Liver (tissue), 9 donors: ENCODE results near the gene KRT6B. TPM values are rescaled to one million over a fixed set of nuclear protein-coding genes. Genes with fewer than 3 reads are reported as not detected.
A peak's percentile ranks its signal among the peaks of the same experiment; 100 is the strongest.

Experiments
- DNase-seq: peaks from one replicate; pipeline ENCODE4 v3.0.0-alpha.2; 2017; ENCODE audit warnings: low spot score
- H3K27ac ChIP-seq, 2 donors: one replicate each; pipeline ENCODE4 v1.7.0; 2013; ENCODE audit warnings: inconsistent platforms in 2 of 2, low read length in 2 of 2, control low read depth in 1 of 2, low read depth in 1 of 2, mild to moderate bottlenecking in 1 of 2
- H3K27me3 ChIP-seq, 4 donors: one replicate each; pipeline versions ENCODE4 v1.6.1 to v1.7.0; 2013; ENCODE audit warnings: low read length in 3 of 4, inconsistent platforms in 1 of 4, mild to moderate bottlenecking in 1 of 4, moderate library complexity in 1 of 4; ENCODE audit not compliant: control insufficient read depth in 4 of 4, insufficient read depth in 4 of 4
- H3K36me3 ChIP-seq, 4 donors: one replicate each; pipeline versions ENCODE4 v1.6.1 to v1.7.0; 2013; ENCODE audit warnings: low read length in 3 of 4, mild to moderate bottlenecking in 3 of 4, low read depth in 1 of 4, moderate library complexity in 1 of 4; ENCODE audit not compliant: control insufficient read depth in 4 of 4, insufficient read depth in 3 of 4
- H3K4me1 ChIP-seq, 4 donors: one replicate each; pipeline versions ENCODE4 v1.6.1 to v1.7.0; 2013; ENCODE audit warnings: low read length in 3 of 4, mild to moderate bottlenecking in 3 of 4, moderate library complexity in 1 of 4; ENCODE audit not compliant: control insufficient read depth in 4 of 4, insufficient read depth in 4 of 4
- H3K4me3 ChIP-seq, 3 donors: one replicate each; pipeline versions ENCODE4 v1.6.1 to v1.7.0; 2013; ENCODE audit warnings: low read length in 3 of 3, control low read depth in 1 of 3, low read depth in 1 of 3, mild to moderate bottlenecking in 1 of 3
- H3K9ac ChIP-seq, 2 donors: one replicate each; pipeline ENCODE4 v1.7.0; 2013; ENCODE audit warnings: low read length in 2 of 2, mild to moderate bottlenecking in 2 of 2, moderate library complexity in 2 of 2, control low read depth in 1 of 2, low read depth in 1 of 2
- H3K9me3 ChIP-seq, 4 donors: one replicate each; pipeline versions ENCODE4 v1.6.1 to v1.7.0; 2013; ENCODE audit warnings: low read length in 3 of 4; ENCODE audit not compliant: control insufficient read depth in 4 of 4
- EGR1 ChIP-seq, 2 donors: IDR thresholded peaks; 2 replicates each; pipeline ENCODE4 v1.6.1; 2016 to 2018; ENCODE audit warnings: antibody characterized with exemption in 2 of 2, low read depth in 2 of 2
- FOXA1 ChIP-seq: IDR thresholded peaks from 2 replicates; pipeline ENCODE4 v1.6.1; 2016; ENCODE audit warnings: antibody characterized with exemption
- FOXA2 ChIP-seq: IDR thresholded peaks from 2 replicates; pipeline ENCODE4 v1.6.1; 2016; ENCODE audit warnings: antibody characterized with exemption
- GABPA ChIP-seq, 2 donors: IDR thresholded peaks in 1 of 2; conservative IDR thresholded peaks in 1 of 2; 2 replicates each; pipeline ENCODE4 v1.6.1; 2016; ENCODE audit warnings: antibody characterized with exemption in 2 of 2, mild to moderate bottlenecking in 1 of 2, moderate library complexity in 1 of 2
- HNF4A ChIP-seq, 2 donors: conservative IDR thresholded peaks; 2 replicates each; pipeline ENCODE4 v1.6.1; 2016; ENCODE audit warnings: antibody characterized with exemption in 2 of 2, mild to moderate bottlenecking in 2 of 2
- JUND ChIP-seq, 2 donors: IDR thresholded peaks; 2 replicates each; pipeline ENCODE4 v1.6.1; 2016; ENCODE audit warnings: antibody characterized with exemption in 2 of 2
- NR2F2 ChIP-seq: IDR thresholded peaks from 2 replicates; pipeline ENCODE4 v1.6.1; 2016; ENCODE audit warnings: antibody characterized with exemption
- RAD21 ChIP-seq, 2 donors: IDR thresholded peaks; 2 replicates each; pipeline ENCODE4 v1.6.1; 2016; ENCODE audit warnings: antibody characterized with exemption in 2 of 2, mild to moderate bottlenecking in 2 of 2
- RXRA ChIP-seq, 2 donors: IDR thresholded peaks; 2 replicates each; pipeline ENCODE4 v1.6.1; 2017 to 2018; ENCODE audit warnings: antibody characterized with exemption in 2 of 2, mild to moderate bottlenecking in 1 of 2
- SP1 ChIP-seq: IDR thresholded peaks from 2 replicates; pipeline ENCODE4 v1.6.1; 2018; ENCODE audit warnings: antibody characterized with exemption, mild to moderate bottlenecking
- TAF1 ChIP-seq: conservative IDR thresholded peaks from 2 replicates; pipeline ENCODE4 v1.6.1; 2016; ENCODE audit warnings: antibody characterized with exemption, mild to moderate bottlenecking
- WGBS: extraction: QIAGEN DNeasy Blood & Tissue Kit; methylation state at CpG from one replicate; pipeline ENCODE4 v1.1.7; 2013; 5-methylcytosine and 5-hydroxymethylcytosine counted together
- polyA plus RNA-seq, 2 donors: library from polyadenylated mRNA; stranded (reverse) in 1 of 2; unstranded in 1 of 2; fragments of 200-250 nt in 1 of 2; fragments of >200 nt in 1 of 2; fragmentation: Nextera tagmentation in 1 of 2; extraction: Ambion mirVana in 1 of 2; gene quantifications; one replicate each; pipeline versions ENCODE4 v1.2.1 to v1.2.3, GENCODE V29; 2013 to 2015
- total RNA-seq, 2 donors: library from RNA; depleted of rRNA; stranded (reverse); fragments of >200 nt; gene quantifications; one replicate each; pipeline ENCODE4 v1.2.3, GENCODE V29; 2014
- TF ChIP-seq, protein P1 (sequence below): fragments of 150-350 bp; IDR thresholded peaks from 2 replicates; pipeline ENCODE4 v1.5.1; 2017; ENCODE audit warnings: improper control_type of control experiment, low read depth, low read length; ENCODE audit not compliant: missing input control
- TF ChIP-seq, protein P2 (sequence below): IDR thresholded peaks from 2 replicates; pipeline ENCODE4 v1.6.1; 2016; ENCODE audit warnings: antibody characterized with exemption
- TF ChIP-seq, protein P3 (sequence below): IDR thresholded peaks from 2 replicates; pipeline ENCODE4 v1.6.1; 2016; ENCODE audit warnings: antibody characterized with exemption
- donor health status: healthy.
- donor health status: healthy.
- donor health status: healthy.
- donor health status: healthy.
- donor health status: healthy.

The KRT6B gene
- total and polyA plus RNA-seq, 4 donors, result 0.23 TPM; not detected in 3

DNA sequence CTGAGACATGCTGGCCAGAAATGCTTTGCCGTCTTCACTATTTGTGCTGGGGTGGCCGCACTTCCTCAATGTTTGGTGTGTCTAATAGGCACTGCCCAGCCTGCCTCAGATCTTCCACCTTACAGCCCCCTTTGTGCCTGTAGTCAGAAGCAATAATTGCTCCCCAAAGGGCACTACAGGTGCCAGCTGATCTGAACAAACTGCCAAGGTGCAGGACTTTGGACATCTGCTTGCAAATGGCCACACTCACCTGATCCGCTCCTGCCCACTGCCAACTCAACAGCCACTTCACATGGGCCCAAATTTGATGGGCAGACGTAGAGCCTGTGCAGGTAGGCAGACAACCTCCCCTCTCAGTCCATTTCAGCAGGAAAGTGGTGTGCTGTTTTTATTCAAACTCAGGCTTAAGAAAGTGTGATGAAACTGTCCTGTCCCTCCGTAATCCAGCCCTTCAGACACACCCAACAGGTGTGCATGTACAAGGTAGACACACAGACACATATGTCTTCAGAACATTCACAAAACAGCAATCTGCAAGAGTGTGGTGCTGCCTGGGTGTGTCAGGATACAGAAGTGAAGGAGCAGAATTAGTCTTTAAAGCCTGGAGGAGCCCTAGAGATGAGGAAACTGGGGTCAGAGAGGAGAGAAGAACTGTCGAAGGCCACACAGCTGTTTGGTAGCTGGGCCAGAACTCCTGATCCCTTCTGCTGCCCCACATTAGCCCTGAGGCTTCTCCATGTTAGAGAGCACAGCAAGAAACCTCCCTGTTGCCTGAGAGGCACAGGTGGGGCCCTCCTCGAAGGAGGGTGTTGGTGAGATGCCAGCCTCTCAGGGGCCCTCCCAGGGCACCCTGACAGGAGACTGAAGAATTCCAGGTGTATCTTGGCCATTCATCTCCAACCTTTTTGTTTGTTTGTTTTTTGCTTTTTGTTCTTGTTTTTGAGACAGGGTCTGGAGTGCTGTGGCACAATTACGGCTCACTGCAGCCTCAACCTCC lies 13.3 kb downstream of the KRT6B start:
- Histone ChIP-seq H3K27ac (no peak overlapping the region), H3K27me3 (peaks cover 0 to 6% (median 0%) of the 10 kb centered on the region in 4 donors), H3K36me3 (no peaks in the 10 kb centered on the region), H3K9me3 (no peaks in the 10 kb centered on the region), H3K4me3 (no peak overlapping the region), H3K9ac (no peak overlapping the region), H3K4me1 (no peaks in the 10 kb centered on the region)
- TF ChIP-seq NR2F2 (no peak), FOXA2 (no peak), RXRA (IDR thresholded peaks at IDR 0.05) (no peak), FOXA1 (no peak), RAD21 (IDR thresholded peaks at IDR 0.05) (no peak), GABPA (IDR thresholded peaks at IDR 0.05 in 1 of 2, conservative IDR thresholded peaks at IDR 0.05 in 1 of 2) (no peak), EGR1 (IDR thresholded peaks at IDR 0.05; ENCODE audit: low read depth in 2 of 2) (no peak)
- TF ChIP-seq, protein P1, sequence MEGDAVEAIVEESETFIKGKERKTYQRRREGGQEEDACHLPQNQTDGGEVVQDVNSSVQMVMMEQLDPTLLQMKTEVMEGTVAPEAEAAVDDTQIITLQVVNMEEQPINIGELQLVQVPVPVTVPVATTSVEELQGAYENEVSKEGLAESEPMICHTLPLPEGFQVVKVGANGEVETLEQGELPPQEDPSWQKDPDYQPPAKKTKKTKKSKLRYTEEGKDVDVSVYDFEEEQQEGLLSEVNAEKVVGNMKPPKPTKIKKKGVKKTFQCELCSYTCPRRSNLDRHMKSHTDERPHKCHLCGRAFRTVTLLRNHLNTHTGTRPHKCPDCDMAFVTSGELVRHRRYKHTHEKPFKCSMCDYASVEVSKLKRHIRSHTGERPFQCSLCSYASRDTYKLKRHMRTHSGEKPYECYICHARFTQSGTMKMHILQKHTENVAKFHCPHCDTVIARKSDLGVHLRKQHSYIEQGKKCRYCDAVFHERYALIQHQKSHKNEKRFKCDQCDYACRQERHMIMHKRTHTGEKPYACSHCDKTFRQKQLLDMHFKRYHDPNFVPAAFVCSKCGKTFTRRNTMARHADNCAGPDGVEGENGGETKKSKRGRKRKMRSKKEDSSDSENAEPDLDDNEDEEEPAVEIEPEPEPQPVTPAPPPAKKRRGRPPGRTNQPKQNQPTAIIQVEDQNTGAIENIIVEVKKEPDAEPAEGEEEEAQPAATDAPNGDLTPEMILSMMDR, result no peak
- TF ChIP-seq, protein P2, sequence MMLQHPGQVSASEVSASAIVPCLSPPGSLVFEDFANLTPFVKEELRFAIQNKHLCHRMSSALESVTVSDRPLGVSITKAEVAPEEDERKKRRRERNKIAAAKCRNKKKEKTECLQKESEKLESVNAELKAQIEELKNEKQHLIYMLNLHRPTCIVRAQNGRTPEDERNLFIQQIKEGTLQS, result no peak
- TF ChIP-seq, protein P3, sequence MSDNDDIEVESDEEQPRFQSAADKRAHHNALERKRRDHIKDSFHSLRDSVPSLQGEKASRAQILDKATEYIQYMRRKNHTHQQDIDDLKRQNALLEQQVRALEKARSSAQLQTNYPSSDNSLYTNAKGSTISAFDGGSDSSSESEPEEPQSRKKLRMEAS, result no peak
- peak; percentile 13 for DNase-seq
- WGBS, result 83% methylated on average over 8 of the region's 8 CpGs

DNA sequence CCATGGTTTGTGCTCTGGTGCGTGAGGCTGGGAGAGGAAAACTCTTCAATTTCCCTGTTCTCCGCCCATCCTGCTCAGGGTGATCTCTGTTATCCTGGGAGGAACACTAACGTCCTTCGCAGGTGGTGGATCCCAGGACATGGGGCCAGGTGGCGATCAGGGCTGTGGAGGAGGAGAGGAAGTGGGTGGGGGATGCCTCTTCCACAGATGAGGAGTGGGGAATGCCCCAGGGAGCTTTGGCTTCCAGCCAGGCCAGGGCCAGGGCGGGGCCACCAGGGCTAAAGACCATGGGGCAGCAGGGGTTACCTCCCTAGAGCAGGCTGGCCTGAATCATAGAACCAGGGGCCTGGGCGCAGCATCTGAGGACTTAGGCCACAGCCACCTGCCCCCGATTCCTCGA lies 14.4 kb downstream of the KRT6B start:
- Histone ChIP-seq H3K4me3 (no peak overlapping the region), H3K9ac (no peak overlapping the region), H3K4me1 (no peaks in the 10 kb centered on the region), H3K27me3 (peaks cover 0 to 6% (median 0%) of the 10 kb centered on the region in 4 donors), H3K27ac (no peak overlapping the region), H3K9me3 (no peaks in the 10 kb centered on the region), H3K36me3 (no peaks in the 10 kb centered on the region)
- 82% methylated on average over 9 of the region's 9 CpGs for WGBS
- DNase-seq, result no peak
- TF ChIP-seq TAF1, result no peak
- no peak for TF ChIP-seq NR2F2

DNA sequence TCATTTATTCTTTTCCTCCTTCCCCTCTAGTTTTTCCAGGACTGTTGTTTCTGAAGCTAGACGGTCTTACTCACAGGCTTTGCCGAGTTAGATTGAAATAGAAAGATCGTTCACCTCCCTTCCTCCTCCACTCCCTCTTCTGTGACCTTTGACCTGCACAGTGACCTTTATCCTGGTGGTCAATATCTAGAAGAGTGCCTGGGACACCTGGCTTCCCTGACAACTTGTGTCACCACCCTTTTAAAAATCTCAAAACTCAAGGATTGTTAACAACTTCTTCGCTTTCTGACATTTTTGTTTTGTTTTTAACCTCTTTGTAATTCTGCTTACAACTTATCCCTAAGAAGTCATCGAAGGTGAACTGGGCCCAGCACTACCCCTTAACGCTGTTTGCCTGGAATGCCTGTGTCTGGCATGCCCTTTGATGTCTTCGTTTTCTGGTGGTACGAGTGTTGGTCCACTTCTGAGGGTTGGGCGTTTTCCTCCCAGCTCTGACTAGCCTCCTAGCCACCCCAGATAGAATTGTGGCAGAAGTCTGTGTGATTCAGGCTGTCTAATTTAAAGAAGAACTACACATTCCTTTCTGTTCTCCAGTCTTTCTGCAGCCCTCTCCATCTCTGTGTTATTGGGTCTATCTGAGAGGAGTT lies 15.0 kb downstream of the KRT6B start:
- Histone ChIP-seq H3K4me3 (no peak overlapping the region), H3K27me3 (peaks cover 0 to 6% (median 0%) of the 10 kb centered on the region in 4 donors), H3K9ac (no peak overlapping the region), H3K9me3 (no peaks in the 10 kb centered on the region), H3K27ac (no peak overlapping the region), H3K4me1 (no peaks in the 10 kb centered on the region), H3K36me3 (no peaks in the 10 kb centered on the region)
- WGBS, result 65% methylated on average over 9 of the region's 9 CpGs
- TF ChIP-seq TAF1 (no peak), HNF4A (conservative IDR thresholded peaks at IDR 0.05) (no peak), JUND (IDR thresholded peaks at IDR 0.05) (no peak), SP1 (no peak), FOXA1 (no peak)
- TF ChIP-seq, protein P1, result no peak
- TF ChIP-seq, protein P2, result no peak
- DNase-seq, result no peak
